Chondrocyte (in vitro differentiated cells): ENCODE data around the gene SLC9A9. TPM values are rescaled to one million over a fixed set of nuclear protein-coding genes. Genes with fewer than 3 reads are reported as not detected.
A peak's percentile ranks its signal among the peaks of the same experiment; 100 is the strongest.

Source experiments
- DNase-seq: peaks from one replicate; pipeline ENCODE4 v3.0.0; 2021; ENCODE audit warnings: mixed read lengths, low spot score
- H3K27ac Mint-ChIP-seq: one replicate; pipeline ENCODE4 v1.8.0; 2021; ENCODE audit warnings: mild to moderate bottlenecking, moderate library complexity, mixed read lengths; ENCODE audit not compliant: unreplicated experiment
- H3K27me3 Mint-ChIP-seq: 2 replicates; pipeline ENCODE4 v1.8.0; 2021; ENCODE audit warnings: low read depth, mixed read lengths
- H3K36me3 Mint-ChIP-seq: 2 replicates; pipeline ENCODE4 v1.8.0; 2021; ENCODE audit warnings: low read depth, mixed read lengths
- H3K4me1 Mint-ChIP-seq: 2 replicates; pipeline ENCODE4 v1.8.0; 2021; ENCODE audit warnings: low read depth, mild to moderate bottlenecking, mixed read lengths
- H3K4me3 Mint-ChIP-seq: one replicate; pipeline ENCODE4 v1.8.0; 2021; ENCODE audit warnings: mild to moderate bottlenecking, moderate library complexity, mixed read lengths; ENCODE audit not compliant: unreplicated experiment
- H3K9me3 Mint-ChIP-seq: 2 replicates; pipeline ENCODE4 v1.8.0; 2021; ENCODE audit warnings: low read depth, mixed read lengths
- total RNA-seq: library from RNA; stranded (reverse); gene quantifications from 3 replicates; pipeline ENCODE4 v1.2.1, GENCODE V29; 2021
- TF ChIP-seq, protein P1 (sequence below): fragments of 200-600 bp; sonication (generic); IDR thresholded peaks from 2 replicates; pipeline ENCODE4 v1.5.0; 2021; ENCODE audit warnings: antibody characterized with exemption, mild to moderate bottlenecking, moderate library complexity

The SLC9A9 gene
- total RNA-seq, 1 donor from 2014 or later: 2.6 TPM

DNA sequence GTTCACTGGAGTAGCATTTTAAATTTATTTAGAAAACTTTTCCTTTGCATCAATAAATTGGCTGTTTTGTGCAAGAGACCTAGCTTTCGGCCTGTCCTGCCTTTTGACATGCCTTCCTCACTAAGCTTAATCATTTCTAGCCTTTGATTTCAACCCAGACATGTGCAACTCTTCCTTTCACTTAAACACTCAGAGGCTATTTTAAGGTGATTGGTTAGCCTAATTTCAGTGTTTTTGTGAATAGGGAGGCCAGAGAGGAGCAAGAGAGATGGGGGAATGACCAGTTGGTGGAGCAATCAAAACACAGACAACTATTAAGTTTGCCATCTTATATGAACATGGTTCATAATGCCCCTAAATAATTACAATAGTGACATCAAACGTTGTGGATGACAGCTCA lies 333.4 kb downstream of the SLC9A9 start:
- no peaks in the 10 kb centered on the region for H3K36me3 Mint-ChIP-seq
- no peak overlapping the region for H3K27ac Mint-ChIP-seq
- no peak overlapping the region for H3K4me3 Mint-ChIP-seq
- no peaks in the 10 kb centered on the region for H3K27me3 Mint-ChIP-seq
- TF ChIP-seq, protein P1, sequence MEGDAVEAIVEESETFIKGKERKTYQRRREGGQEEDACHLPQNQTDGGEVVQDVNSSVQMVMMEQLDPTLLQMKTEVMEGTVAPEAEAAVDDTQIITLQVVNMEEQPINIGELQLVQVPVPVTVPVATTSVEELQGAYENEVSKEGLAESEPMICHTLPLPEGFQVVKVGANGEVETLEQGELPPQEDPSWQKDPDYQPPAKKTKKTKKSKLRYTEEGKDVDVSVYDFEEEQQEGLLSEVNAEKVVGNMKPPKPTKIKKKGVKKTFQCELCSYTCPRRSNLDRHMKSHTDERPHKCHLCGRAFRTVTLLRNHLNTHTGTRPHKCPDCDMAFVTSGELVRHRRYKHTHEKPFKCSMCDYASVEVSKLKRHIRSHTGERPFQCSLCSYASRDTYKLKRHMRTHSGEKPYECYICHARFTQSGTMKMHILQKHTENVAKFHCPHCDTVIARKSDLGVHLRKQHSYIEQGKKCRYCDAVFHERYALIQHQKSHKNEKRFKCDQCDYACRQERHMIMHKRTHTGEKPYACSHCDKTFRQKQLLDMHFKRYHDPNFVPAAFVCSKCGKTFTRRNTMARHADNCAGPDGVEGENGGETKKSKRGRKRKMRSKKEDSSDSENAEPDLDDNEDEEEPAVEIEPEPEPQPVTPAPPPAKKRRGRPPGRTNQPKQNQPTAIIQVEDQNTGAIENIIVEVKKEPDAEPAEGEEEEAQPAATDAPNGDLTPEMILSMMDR: no peak
- H3K4me1 Mint-ChIP-seq: peaks cover 7% of the 10 kb centered on the region
- no peak for DNase-seq
- H3K9me3 Mint-ChIP-seq: no peaks in the 10 kb centered on the region

DNA sequence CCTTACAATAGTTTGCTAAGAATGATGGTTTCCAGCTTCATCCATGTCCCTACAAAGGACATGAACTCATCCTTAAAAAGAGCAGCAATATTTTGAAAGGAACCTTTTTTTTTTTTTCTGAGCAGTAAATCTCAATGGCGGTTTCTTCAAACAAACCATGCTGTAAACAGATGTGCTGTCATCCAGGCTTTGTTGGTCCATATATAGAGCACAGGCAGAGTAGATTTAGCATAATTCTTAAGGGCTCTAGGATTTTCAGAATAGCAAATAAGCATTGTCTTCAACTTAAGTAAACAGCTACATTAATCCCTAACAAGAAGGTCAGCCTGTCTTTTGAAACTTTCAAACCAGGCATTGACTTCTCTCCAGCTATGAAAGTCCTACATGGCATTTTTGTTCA lies 334.2 kb downstream of the SLC9A9 start:
- Mint-ChIP-seq H3K27ac (no peak overlapping the region), H3K4me3 (no peak overlapping the region), H3K4me1 (peaks cover 13% of the 10 kb centered on the region), H3K36me3 (no peaks in the 10 kb centered on the region), H3K9me3 (no peaks in the 10 kb centered on the region), H3K27me3 (no peaks in the 10 kb centered on the region)
- TF ChIP-seq, protein P1: no peak
- no peak for DNase-seq

DNA sequence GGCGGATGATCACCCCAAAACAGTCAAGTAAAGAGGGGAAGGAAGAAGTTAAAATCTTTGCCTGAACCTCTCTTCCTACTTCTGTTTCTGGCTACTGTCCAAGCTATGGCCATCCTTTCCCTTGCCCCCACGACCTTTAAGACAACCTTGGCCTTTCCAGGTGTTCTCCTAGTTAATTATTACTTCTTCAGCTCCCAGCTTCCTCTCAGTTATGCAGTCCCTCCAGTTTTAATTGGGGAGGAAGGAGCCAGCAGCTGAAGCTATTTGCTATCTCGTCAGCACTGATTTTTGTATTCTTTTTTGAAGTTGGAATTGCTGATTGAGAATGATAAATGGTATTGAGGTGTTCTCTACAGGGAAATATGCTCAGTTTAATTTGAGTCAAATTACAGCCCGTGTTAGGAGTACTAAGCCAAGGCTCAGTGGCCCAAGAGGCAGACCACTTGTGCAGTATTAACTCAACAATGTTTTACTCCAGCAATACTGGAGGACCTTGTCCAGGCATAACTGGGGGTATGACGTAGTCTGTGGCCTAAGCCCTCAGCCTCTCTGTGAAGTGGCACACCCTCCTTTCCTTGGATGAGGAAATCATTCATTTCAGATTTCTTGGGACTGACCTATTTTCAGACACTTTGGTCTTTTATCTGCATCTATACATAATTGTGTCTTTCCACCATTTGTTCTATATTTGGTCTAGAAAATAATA lies 336.9 kb downstream of the SLC9A9 start:
- peaks cover 31% of the 10 kb centered on the region for H3K4me1 Mint-ChIP-seq

DNA sequence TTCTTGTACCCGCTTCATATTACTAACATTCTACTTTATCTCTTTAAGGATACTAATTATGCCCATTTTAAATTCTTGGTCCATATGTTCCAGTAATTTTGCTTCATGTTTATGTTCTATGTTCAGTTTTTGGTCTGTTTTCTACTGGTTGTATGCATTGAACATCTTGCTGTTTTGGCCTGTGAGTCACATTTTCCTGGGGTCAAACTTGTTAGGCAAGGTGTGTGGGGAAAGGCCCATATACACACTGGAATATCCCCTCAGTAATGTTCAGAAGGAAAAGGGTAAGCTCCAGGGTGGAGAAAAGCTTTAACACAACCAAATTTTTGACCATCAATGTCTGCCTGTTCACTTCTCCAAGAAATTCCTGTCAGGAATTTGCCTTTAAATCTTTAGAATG lies 337.7 kb downstream of the SLC9A9 start:
- Mint-ChIP-seq H3K9me3 (no peaks in the 10 kb centered on the region), H3K27me3 (no peaks in the 10 kb centered on the region), H3K4me3 (no peak overlapping the region), H3K36me3 (no peaks in the 10 kb centered on the region), H3K4me1 (peaks cover 36% of the 10 kb centered on the region), H3K27ac (no peak overlapping the region)
- no peak for DNase-seq
- TF ChIP-seq, protein P1: no peak

More for the DNA sequence above, 336.9 kb downstream of the SLC9A9 start:
- H3K36me3 Mint-ChIP-seq: no peaks in the 10 kb centered on the region
- no peaks in the 10 kb centered on the region for H3K27me3 Mint-ChIP-seq
- H3K9me3 Mint-ChIP-seq: no peaks in the 10 kb centered on the region
- H3K27ac Mint-ChIP-seq: no peak overlapping the region
- no peak overlapping the region for H3K4me3 Mint-ChIP-seq
- TF ChIP-seq, protein P1: no peak
- DNase-seq: no peak

DNA sequence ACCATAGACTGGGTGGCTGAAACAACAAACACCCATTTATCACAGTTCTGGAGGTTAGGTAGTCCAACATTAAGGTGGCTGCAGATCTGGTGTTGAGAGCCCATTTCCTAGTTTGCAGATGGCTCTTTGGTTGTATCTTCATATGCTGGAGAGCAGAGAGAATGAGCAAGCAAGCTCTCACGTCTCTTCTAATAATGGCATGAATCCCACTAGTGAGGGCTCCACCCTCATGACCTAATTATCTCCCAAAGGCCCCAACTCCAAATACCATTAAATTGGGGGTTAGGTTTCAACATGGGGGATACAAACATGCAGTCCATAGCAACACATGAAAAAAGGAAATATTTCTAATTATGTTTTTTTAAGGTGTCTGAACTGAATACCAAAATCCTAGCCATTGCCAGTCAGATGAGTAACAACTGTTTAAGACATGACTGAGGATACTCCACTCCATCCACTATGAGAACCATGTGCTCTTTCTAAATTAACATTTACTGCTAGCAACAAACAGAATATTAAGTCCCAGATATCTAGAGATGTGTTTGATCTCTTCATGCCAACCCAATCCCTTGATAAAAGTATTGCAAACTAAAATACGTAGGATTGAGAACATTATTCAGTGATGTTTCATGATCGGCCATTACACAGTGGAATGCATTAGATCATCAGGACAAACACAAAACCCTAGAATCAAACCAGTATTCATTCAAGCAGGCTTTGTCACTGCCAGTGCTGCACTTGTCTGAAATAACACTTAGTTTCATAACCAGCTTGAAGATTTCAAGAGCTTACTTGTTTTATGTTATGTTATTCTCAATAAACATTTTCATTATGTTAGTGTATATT lies 340.3 kb downstream of the SLC9A9 start:
- TF ChIP-seq, protein P1: no peak
- no peaks in the 10 kb centered on the region for H3K36me3 Mint-ChIP-seq
- DNase-seq: no peak
- no peaks in the 10 kb centered on the region for H3K9me3 Mint-ChIP-seq
- H3K27ac Mint-ChIP-seq: peak overlapping the region; percentile 93
- H3K4me3 Mint-ChIP-seq: peak overlapping the region; percentile 19
- H3K4me1 Mint-ChIP-seq: peaks cover 36% of the 10 kb centered on the region
- H3K27me3 Mint-ChIP-seq: no peaks in the 10 kb centered on the region
